Activated CD4-positive, alpha-beta T cell treated with anti-CD3 and anti-CD28 coated beads for 36 hours (primary cell): Measurements from ENCODE around the gene INF2. TPM values are rescaled to one million over a fixed set of nuclear protein-coding genes. Genes with fewer than 3 reads are reported as not detected.

Source experiments
- ATAC-seq: fragments of 200-7000 bp; cut with Tn5 transposase; one replicate; pipeline ENCODE4 v1.10.0; 2021; ENCODE audit warnings: mild to moderate bottlenecking, moderate library complexity
- CTCF ChIA-PET: fragments of 350-600 bp; sonication (Branson Sonifier 250); formaldehyde crosslinking; loops from one replicate; lab custom pipeline; 2021; ENCODE audit warnings: antibody characterized with exemption; lab: Charles Lee
- POLR2A ChIA-PET: fragments of 350-600 bp; sonication (Branson Sonifier 250); formaldehyde crosslinking; loops from one replicate; lab custom pipeline; 2021; ENCODE audit warnings: antibody characterized with exemption, inconsistent platforms; lab: Charles Lee
- DNase-seq: peaks from one replicate; pipeline ENCODE4 v3.0.0-alpha.2; 2020
- H3K27ac Mint-ChIP-seq: one replicate; pipeline ENCODE4 v1.8.0; 2021; ENCODE audit warnings: mixed read lengths
- H3K27me3 Mint-ChIP-seq: one replicate; pipeline ENCODE4 v1.8.0; 2021; ENCODE audit warnings: mixed read lengths
- H3K36me3 Mint-ChIP-seq: one replicate; pipeline ENCODE4 v1.8.0; 2021; ENCODE audit warnings: low read depth, mixed read lengths
- H3K4me1 Mint-ChIP-seq: one replicate; pipeline ENCODE4 v1.8.0; 2021; ENCODE audit warnings: mixed read lengths
- H3K4me3 Mint-ChIP-seq: one replicate; pipeline ENCODE4 v1.8.0; 2021; ENCODE audit warnings: mild to moderate bottlenecking, moderate library complexity, mixed read lengths
- H3K9me3 Mint-ChIP-seq: one replicate; pipeline ENCODE4 v1.8.0; 2021; ENCODE audit warnings: low read depth, mixed read lengths
- intact Hi-C, 2 experiments: fragments of 100-400 bp; cut with DNase I in 1 of 2; cut with micrococcal nuclease in 1 of 2; formaldehyde crosslinking; loops; one replicate each; pipeline versions ENCODE4 v1.14.2 to v1.15.1; 2022 to 2024; cut with DNase I, micrococcal nuclease
- total RNA-seq, 2 experiments: library from RNA; stranded (reverse); gene quantifications; one replicate each; pipeline ENCODE4 v1.2.3, GENCODE V29; 2021

Gene INF2
- total RNA-seq: 10 to 100 TPM; 60.8 to 66.0 TPM

- ChIA-PET CTCF (interaction anchor here (0.7 kb wide), 1 partner anchor 12 kb away, joined by 3 read pairs; no protein-coding TSS in a partner anchor), POLR2A (interaction anchor here (1.8 kb wide), 1 partner anchor 11 kb away, joined by 8 read pairs; no protein-coding TSS in a partner anchor)
- Mint-ChIP-seq H3K4me3 (peak within 1 kb of the TSS; percentile 72), H3K27ac (peak within 1 kb of the TSS; percentile 60), H3K27me3 (no peaks in the 10 kb centered on the region), H3K4me1 (peaks cover 34% of the 10 kb centered on the region), H3K9me3 (no peaks in the 10 kb centered on the region), H3K36me3 (peaks cover 2% of the 10 kb centered on the region)
- ATAC-seq (peak; percentile 69), DNase-seq (peak; percentile 73)
- intact Hi-C loops: loop anchor here in 1 of 2 experiments (1.0 kb wide), 6 partner anchors 12 to 332 kb away; partner anchors contain the start of genes ADSS1 and CDCA4
Observed at GRCh38 chr14:104689109-104689880, at the start of gene INF2. TSS of gene INF2 (plus strand) at chr14:104689618. CDS start at chr14:104701366, 11,748 bp downstream.

- Mint-ChIP-seq H3K9me3 (peaks cover 3% of the 10 kb centered on the region), H3K36me3 (no peaks in the 10 kb centered on the region), H3K27ac (no peak overlapping the region), H3K4me1 (peaks cover 5% of the 10 kb centered on the region), H3K27me3 (peaks cover 8% of the 10 kb centered on the region), H3K4me3 (no peak overlapping the region)
- CTCF ChIA-PET: interaction anchor here (0.6 kb wide), 1 partner anchor 22 kb away, joined by 4 read pairs; no protein-coding TSS in a partner anchor
- peak; percentile 76 for DNase-seq
- ATAC-seq: peak; percentile 93
- POLR2A ChIA-PET: no interaction called here
- intact Hi-C loops: loop anchor here (1.0 to 5.0 kb wide), 3 partner anchors 503 to 562 kb away; partner anchors contain the start of gene KIF26A (in 1 of the 2)
Observed at GRCh38 chr14:104639885-104640548, 49.4 kb upstream of the INF2 start.

- POLR2A ChIA-PET: no interaction called here
- no peak overlapping the region for H3K27ac Mint-ChIP-seq
- no peak for DNase-seq
- H3K27me3 Mint-ChIP-seq: peaks cover 8% of the 10 kb centered on the region
- H3K9me3 Mint-ChIP-seq: peaks cover 6% of the 10 kb centered on the region
- H3K4me1 Mint-ChIP-seq: peaks cover 5% of the 10 kb centered on the region
- no peak overlapping the region for H3K4me3 Mint-ChIP-seq
- H3K36me3 Mint-ChIP-seq: no peaks in the 10 kb centered on the region
- CTCF ChIA-PET: no interaction called here
- intact Hi-C loops: loop anchor here (1.0 to 5.0 kb wide), 3 partner anchors 503 to 562 kb away; partner anchors contain the start of gene KIF26A (in 1 of the 2)
- no peak for ATAC-seq
Observed at GRCh38 chr14:104640681-104641080, 48.7 kb upstream of the INF2 start.

- H3K27ac Mint-ChIP-seq: no peak overlapping the region
- ATAC-seq: no peak
- CTCF ChIA-PET: interaction anchor here (0.7 to 0.8 kb wide), 2 partner anchors 49 to 68 kb away, joined by 3 to 4 read pairs; no protein-coding TSS in a partner anchor
- POLR2A ChIA-PET: no interaction called here
- peaks cover 6% of the 10 kb centered on the region for H3K9me3 Mint-ChIP-seq
- no peak overlapping the region for H3K4me3 Mint-ChIP-seq
- no peaks in the 10 kb centered on the region for H3K36me3 Mint-ChIP-seq
- H3K27me3 Mint-ChIP-seq: peaks cover 8% of the 10 kb centered on the region
- no peak for DNase-seq
- H3K4me1 Mint-ChIP-seq: peaks cover 5% of the 10 kb centered on the region
- intact Hi-C loops: loop anchor here in 1 of 2 experiments (5.0 kb wide), 1 partner anchor 505 kb away; the partner anchor contains the start of gene KIF26A
Observed at GRCh38 chr14:104641753-104642539, 47.5 kb upstream of the INF2 start.

GRCh38 chr14:104642540-104642868, 46.9 kb upstream of the INF2 start:
- DNase-seq (no peak), ATAC-seq (no peak)
- H3K27me3 Mint-ChIP-seq: peaks cover 8% of the 10 kb centered on the region
- H3K9me3 Mint-ChIP-seq: peaks cover 6% of the 10 kb centered on the region
- no peaks in the 10 kb centered on the region for H3K36me3 Mint-ChIP-seq
- POLR2A ChIA-PET: no interaction called here
- peaks cover 5% of the 10 kb centered on the region for H3K4me1 Mint-ChIP-seq
- no peak overlapping the region for H3K27ac Mint-ChIP-seq
- H3K4me3 Mint-ChIP-seq: no peak overlapping the region
- intact Hi-C loops: loop anchor here in 1 of 2 experiments (5.0 kb wide), 1 partner anchor 505 kb away; the partner anchor contains the start of gene KIF26A
- CTCF ChIA-PET: interaction anchor here (0.7 to 0.8 kb wide), 3 partner anchors 49 to 144 kb away, joined by 3 to 4 read pairs (median 3); no protein-coding TSS in a partner anchor

GRCh38 chr14:104643306-104643705, 46.1 kb upstream of the INF2 start:
- ChIA-PET POLR2A (no interaction called here), CTCF (interaction anchor here (0.7 kb wide), 1 partner anchor 145 kb away, joined by 3 read pairs; no protein-coding TSS in a partner anchor)
- Mint-ChIP-seq H3K27ac (no peak overlapping the region), H3K9me3 (peaks cover 6% of the 10 kb centered on the region), H3K36me3 (no peaks in the 10 kb centered on the region), H3K4me1 (peaks cover 5% of the 10 kb centered on the region), H3K4me3 (no peak overlapping the region), H3K27me3 (peaks cover 5% of the 10 kb centered on the region)
- intact Hi-C loops: loop anchor here in 1 of 2 experiments (5.0 kb wide), 1 partner anchor 506 kb away; the partner anchor contains the start of gene KIF26A
- no peak for ATAC-seq
- no peak for DNase-seq

- Mint-ChIP-seq H3K27me3 (no peaks in the 10 kb centered on the region), H3K27ac (no peak overlapping the region), H3K4me1 (peaks cover 5% of the 10 kb centered on the region), H3K36me3 (no peaks in the 10 kb centered on the region), H3K9me3 (peaks cover 6% of the 10 kb centered on the region), H3K4me3 (no peak overlapping the region)
- ChIA-PET CTCF (interaction anchor here (0.6 kb wide), 1 partner anchor 21 kb away, joined by 3 read pairs; no protein-coding TSS in a partner anchor), POLR2A (no interaction called here)
- DNase-seq: no peak
- ATAC-seq: no peak
- intact Hi-C loops: loop anchor here in 1 of 2 experiments (5.0 kb wide), 1 partner anchor 507 kb away; the partner anchor contains the start of gene KIF26A
Observed at GRCh38 chr14:104644091-104644635, 45.3 kb upstream of the INF2 start.

GRCh38 chr14:104644656-104645378, 44.6 kb upstream of the INF2 start:
- ATAC-seq (no peak), DNase-seq (no peak)
- Mint-ChIP-seq H3K27me3 (peaks cover 3% of the 10 kb centered on the region), H3K27ac (no peak overlapping the region), H3K4me1 (peaks cover 5% of the 10 kb centered on the region), H3K36me3 (no peaks in the 10 kb centered on the region), H3K9me3 (peaks cover 6% of the 10 kb centered on the region), H3K4me3 (no peak overlapping the region)
- POLR2A ChIA-PET: no interaction called here
- CTCF ChIA-PET: no interaction called here
- intact Hi-C loops: loop anchor here in 1 of 2 experiments (5.0 kb wide), 1 partner anchor 508 kb away; the partner anchor contains the start of gene KIF26A

- Mint-ChIP-seq H3K27ac (no peak overlapping the region), H3K4me3 (no peak overlapping the region), H3K36me3 (no peaks in the 10 kb centered on the region), H3K27me3 (peaks cover 3% of the 10 kb centered on the region), H3K4me1 (no peaks in the 10 kb centered on the region), H3K9me3 (peaks cover 6% of the 10 kb centered on the region)
- ATAC-seq (no peak), DNase-seq (no peak)
- ChIA-PET POLR2A (no interaction called here), CTCF (interaction anchor here (0.6 to 0.7 kb wide), 2 partner anchors 62 to 98 kb away, joined by 3 read pairs; no protein-coding TSS in a partner anchor)
- intact Hi-C loops: no loop called here
Observed at GRCh38 chr14:104647467-104648043, 41.9 kb upstream of the INF2 start.
